OCI-LY1 (cell line): Measurements from ENCODE around the gene POLR1A.

Experiments
- H2AFZ ChIP-seq: fragments of 200-600 bp; sonication (generic), shearing (Covaris generic); 2 replicates; pipeline ENCODE4 v1.6.0; 2014; ENCODE audit warnings: antibody characterized with exemption, mild to moderate bottlenecking, low read length
- H3F3A ChIP-seq: fragments of 200-600 bp; sonication (generic), shearing (Covaris generic); 2 replicates; pipeline ENCODE4 v1.6.0; 2014; ENCODE audit warnings: mild to moderate bottlenecking, antibody characterized with exemption, low read length, moderate library complexity; ENCODE audit not compliant: insufficient read depth
- H3K27ac ChIP-seq: fragments of 200-600 bp; sonication (generic); 2 replicates; pipeline ENCODE4 v1.5.1; 2014; ENCODE audit warnings: low read length, mixed run types, mild to moderate bottlenecking, low read depth; ENCODE audit not compliant: poor library complexity, severe bottlenecking
- H3K27me3 ChIP-seq: fragments of 200-600 bp; sonication (generic); 2 replicates; pipeline ENCODE4 v1.6.0; 2014; ENCODE audit warnings: antibody characterized with exemption, mild to moderate bottlenecking, low read length, moderate library complexity; ENCODE audit not compliant: insufficient read depth
- H3K36me3 ChIP-seq: fragments of 200-600 bp; sonication (generic); 2 replicates; pipeline ENCODE4 v1.6.1; 2014; ENCODE audit warnings: mild to moderate bottlenecking, antibody characterized with exemption, low read length, moderate library complexity, mixed read lengths; ENCODE audit not compliant: insufficient read depth
- H3K4me1 ChIP-seq: fragments of 200-600 bp; sonication (generic); 2 replicates; pipeline ENCODE4 v1.5.1; 2014; ENCODE audit warnings: mild to moderate bottlenecking, low read length, moderate library complexity; ENCODE audit not compliant: insufficient read depth, severe bottlenecking
- H3K4me2 ChIP-seq: fragments of 200-600 bp; sonication (generic), shearing (Covaris generic); 2 replicates; pipeline ENCODE4 v1.6.1; 2014; ENCODE audit warnings: low read length
- H3K4me3 ChIP-seq: fragments of 200-600 bp; sonication (generic); 2 replicates; pipeline ENCODE4 v1.5.1; 2014; ENCODE audit warnings: low read length, low read depth, mild to moderate bottlenecking, mixed read lengths; ENCODE audit not compliant: poor library complexity, severe bottlenecking
- H3K79me2 ChIP-seq: fragments of 200-600 bp; shearing (Covaris generic); 2 replicates; pipeline ENCODE4 v1.6.1; 2016; ENCODE audit warnings: mixed run types, low read length, mixed read lengths; ENCODE audit not compliant: insufficient read depth
- H3K9ac ChIP-seq: fragments of 200-600 bp; sonication (generic), shearing (Covaris generic); 2 replicates; pipeline ENCODE4 v1.6.1; 2014; ENCODE audit warnings: mild to moderate bottlenecking, low read length, mixed read lengths
- H3K9me2 ChIP-seq: fragments of 200-600 bp; sonication (generic), shearing (Covaris generic); 2 replicates; pipeline ENCODE4 v1.6.1; 2014; ENCODE audit warnings: low read depth, mild to moderate bottlenecking, low read length, mixed read lengths
- H3K9me3 ChIP-seq: fragments of 200-600 bp; shearing (Covaris generic); 2 replicates; pipeline ENCODE4 v1.6.1; 2014; ENCODE audit warnings: low read length, mixed read lengths
- H4K20me1 ChIP-seq: fragments of 200-600 bp; sonication (generic), shearing (Covaris generic); 2 replicates; pipeline ENCODE4 v1.6.0; 2016; ENCODE audit warnings: mild to moderate bottlenecking, low read length; ENCODE audit not compliant: insufficient read depth
- EZH2 ChIP-seq: fragments of 200-600 bp; sonication (generic), shearing (Covaris generic); IDR thresholded peaks from 2 replicates; pipeline ENCODE4 v1.8.0; 2017; ENCODE audit warnings: borderline replicate concordance, mixed run types, mild to moderate bottlenecking, antibody characterized with exemption, low read length, moderate library complexity, mixed read lengths
- TF ChIP-seq, protein P1 (sequence below): fragments of 200-600 bp; sonication (generic), shearing (Covaris generic); IDR thresholded peaks from 2 replicates; pipeline ENCODE4 v1.5.1; 2017; ENCODE audit warnings: mild to moderate bottlenecking, antibody characterized with exemption, low read length, moderate library complexity, mixed read lengths

The POLR1A gene

DNA sequence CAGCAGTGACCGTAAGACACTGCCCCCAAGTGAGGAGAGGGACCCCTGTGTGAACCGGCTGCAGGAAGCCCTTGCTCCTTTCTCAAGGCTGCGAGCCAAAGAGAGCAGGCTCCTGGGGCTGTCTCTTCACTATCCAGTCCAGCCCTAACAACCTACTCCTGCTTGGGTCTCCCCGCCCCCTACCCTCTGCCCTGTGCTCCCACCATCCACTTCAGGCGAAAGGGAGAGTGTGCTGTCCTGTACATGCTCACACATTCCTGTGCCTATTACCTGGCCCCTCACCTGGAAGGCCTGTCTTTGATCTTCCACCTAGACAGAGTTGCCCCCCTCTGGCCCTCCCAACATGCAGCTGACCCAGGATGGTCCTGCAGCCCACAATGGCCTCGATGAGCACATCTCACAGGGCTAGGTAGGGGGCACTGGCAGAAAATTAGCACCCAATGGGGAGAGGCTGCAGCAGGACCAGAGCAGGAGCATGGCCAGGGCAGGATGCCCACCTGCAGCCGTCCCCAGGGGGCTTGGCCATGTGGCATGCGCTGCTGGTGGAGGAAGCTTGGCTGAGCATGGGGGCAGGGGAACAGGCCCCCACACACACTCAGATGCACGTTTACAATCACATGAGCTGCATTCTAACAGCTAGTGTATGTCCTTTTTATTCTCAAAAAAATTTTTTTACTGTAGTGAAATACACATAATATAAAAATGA, 93.5 kb downstream of the POLR1A start:
- Histone ChIP-seq H4K20me1 (no peaks in the 10 kb centered on the region), H3F3A (no peaks in the 10 kb centered on the region), H3K36me3 (no peaks in the 10 kb centered on the region; the same call in 1 of the 2 replicates), H3K9me3 (peaks cover 4% of the 10 kb centered on the region), H3K79me2 (no peaks in the 10 kb centered on the region), H3K27me3 (no peaks in the 10 kb centered on the region; the same call in 1 of the 2 replicates), H3K27ac (no peak overlapping the region), H3K4me2 (no peak overlapping the region), H3K9me2 (no peaks in the 10 kb centered on the region), H3K9ac (no peak overlapping the region), H3K4me3 (no peak overlapping the region), H2AFZ (no peak overlapping the region), H3K4me1 (peaks cover 12% of the 10 kb centered on the region)
- TF ChIP-seq EZH2, result no peak
- TF ChIP-seq, protein P1, sequence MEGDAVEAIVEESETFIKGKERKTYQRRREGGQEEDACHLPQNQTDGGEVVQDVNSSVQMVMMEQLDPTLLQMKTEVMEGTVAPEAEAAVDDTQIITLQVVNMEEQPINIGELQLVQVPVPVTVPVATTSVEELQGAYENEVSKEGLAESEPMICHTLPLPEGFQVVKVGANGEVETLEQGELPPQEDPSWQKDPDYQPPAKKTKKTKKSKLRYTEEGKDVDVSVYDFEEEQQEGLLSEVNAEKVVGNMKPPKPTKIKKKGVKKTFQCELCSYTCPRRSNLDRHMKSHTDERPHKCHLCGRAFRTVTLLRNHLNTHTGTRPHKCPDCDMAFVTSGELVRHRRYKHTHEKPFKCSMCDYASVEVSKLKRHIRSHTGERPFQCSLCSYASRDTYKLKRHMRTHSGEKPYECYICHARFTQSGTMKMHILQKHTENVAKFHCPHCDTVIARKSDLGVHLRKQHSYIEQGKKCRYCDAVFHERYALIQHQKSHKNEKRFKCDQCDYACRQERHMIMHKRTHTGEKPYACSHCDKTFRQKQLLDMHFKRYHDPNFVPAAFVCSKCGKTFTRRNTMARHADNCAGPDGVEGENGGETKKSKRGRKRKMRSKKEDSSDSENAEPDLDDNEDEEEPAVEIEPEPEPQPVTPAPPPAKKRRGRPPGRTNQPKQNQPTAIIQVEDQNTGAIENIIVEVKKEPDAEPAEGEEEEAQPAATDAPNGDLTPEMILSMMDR, result no peak

DNA sequence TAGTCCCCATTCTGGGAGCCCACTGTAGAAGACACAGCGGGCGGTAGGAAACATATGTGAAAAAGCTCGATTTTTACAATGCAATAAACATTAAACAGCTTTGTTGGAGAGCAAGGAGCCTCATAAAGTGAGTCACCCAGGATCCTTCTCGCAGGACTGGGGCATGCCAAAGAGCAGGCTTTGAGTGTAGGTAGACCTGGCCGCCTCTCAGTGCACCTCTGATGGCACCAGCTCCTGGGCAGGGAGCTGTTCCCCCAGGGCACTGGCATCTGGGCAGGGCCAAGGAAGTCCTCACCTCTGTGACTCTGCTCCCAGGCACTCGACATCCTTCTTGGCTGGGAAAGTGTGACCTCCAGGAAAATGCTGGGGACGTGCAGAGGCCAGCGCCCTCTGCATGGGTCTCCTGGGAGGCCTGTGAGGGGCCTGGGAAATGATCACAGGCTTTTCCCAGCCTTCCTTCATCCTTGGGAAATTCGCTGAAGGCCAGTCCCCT, 94.2 kb downstream of the POLR1A start:
- no peak overlapping the region for H3K9ac ChIP-seq
- H3K27me3 ChIP-seq, result no peaks in the 10 kb centered on the region; the same call in 1 of the 2 replicates
- no peak overlapping the region for H3K4me2 ChIP-seq
- H3K9me2 ChIP-seq, result no peaks in the 10 kb centered on the region
- H3K4me1 ChIP-seq, result peaks cover 5% of the 10 kb centered on the region
- no peak overlapping the region for H2AFZ ChIP-seq
- H3K36me3 ChIP-seq, result no peaks in the 10 kb centered on the region; the same call in 1 of the 2 replicates
- TF ChIP-seq, protein P1, result no peak
- TF ChIP-seq EZH2, result no peak
- no peak overlapping the region for H3K4me3 ChIP-seq
- no peaks in the 10 kb centered on the region for H3K79me2 ChIP-seq
- no peaks in the 10 kb centered on the region for H3F3A ChIP-seq
- H3K27ac ChIP-seq, result no peak overlapping the region
- H4K20me1 ChIP-seq, result no peaks in the 10 kb centered on the region
- H3K9me3 ChIP-seq, result peaks cover 9% of the 10 kb centered on the region

DNA sequence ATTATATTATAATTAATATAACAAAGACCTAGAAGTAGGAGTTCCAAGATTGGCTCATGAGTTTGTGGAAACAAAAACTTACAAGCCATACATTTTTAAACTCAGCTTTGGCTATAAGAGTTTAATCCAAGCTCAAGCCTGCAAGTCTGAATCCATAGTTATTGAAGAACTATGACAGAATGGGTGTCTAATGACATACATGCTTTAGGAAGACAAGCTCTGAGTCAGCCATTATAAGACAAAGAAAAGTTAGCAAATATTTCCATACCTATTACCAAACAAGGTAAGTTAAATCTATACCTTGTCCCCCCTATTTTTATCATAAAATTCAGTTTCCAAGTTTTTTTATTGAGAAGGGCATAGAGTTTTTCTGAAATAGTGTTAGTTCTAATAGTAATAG, 95.6 kb downstream of the POLR1A start:
- H4K20me1 ChIP-seq, result no peaks in the 10 kb centered on the region
- H3K4me3 ChIP-seq, result no peak overlapping the region
- no peaks in the 10 kb centered on the region; the same call in 1 of the 2 replicates for H3K36me3 ChIP-seq
- H3F3A ChIP-seq, result no peaks in the 10 kb centered on the region
- H2AFZ ChIP-seq, result no peak overlapping the region
- TF ChIP-seq EZH2, result no peak
- TF ChIP-seq, protein P1, result no peak
- H3K79me2 ChIP-seq, result no peaks in the 10 kb centered on the region
- H3K9me2 ChIP-seq, result no peaks in the 10 kb centered on the region
- no peaks in the 10 kb centered on the region; the same call in 1 of the 2 replicates for H3K27me3 ChIP-seq
- H3K4me1 ChIP-seq, result no peaks in the 10 kb centered on the region
- no peak overlapping the region for H3K9ac ChIP-seq
- H3K4me2 ChIP-seq, result no peak overlapping the region
- no peak overlapping the region for H3K27ac ChIP-seq
- peaks cover 15% of the 10 kb centered on the region for H3K9me3 ChIP-seq
